GM19397 (cell line): Measurements from ENCODE around the gene SUSD2.
"Not testable (repeated sequence)": the region's sequence is repeated elsewhere in the genome, so short reads cannot be mapped to it uniquely, and the experiment has no call there.

Source experiments
- ATAC-seq: cut with Tn5 transposase; IDR thresholded peaks from one replicate; pipeline ENCODE4 v1.9.1; 2021; ENCODE audit warnings: mild to moderate bottlenecking, moderate library complexity; ENCODE audit not compliant: unreplicated experiment

Gene SUSD2

GRCh38 chr22:24176040-24176439, 5.2 kb upstream of the SUSD2 start:
- ATAC-seq: no peak

DNA sequence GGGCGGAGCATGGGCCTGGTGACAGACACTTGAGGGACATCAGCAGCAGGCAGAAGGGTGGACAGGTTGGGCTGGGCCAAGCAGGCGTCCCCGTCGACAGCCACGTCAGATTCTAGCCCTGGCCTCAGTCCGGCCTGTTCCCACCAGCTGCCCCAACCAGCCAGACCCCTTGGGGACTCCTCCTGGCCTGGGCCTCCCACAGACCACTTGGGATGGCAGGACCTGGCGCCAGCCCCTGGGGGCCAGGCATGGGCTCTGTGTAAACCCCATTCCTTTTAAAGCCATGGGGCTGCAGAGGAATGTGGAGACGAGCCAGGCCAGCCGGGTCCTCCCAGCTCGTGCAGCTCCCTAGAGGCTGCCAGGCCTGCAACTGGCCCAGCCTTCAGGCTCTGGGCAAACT, 4.7 kb upstream of the SUSD2 start:
- no peak for ATAC-seq

GRCh38 chr22:24177045-24177444, 4.2 kb upstream of the SUSD2 start:
- ATAC-seq: no peak

DNA sequence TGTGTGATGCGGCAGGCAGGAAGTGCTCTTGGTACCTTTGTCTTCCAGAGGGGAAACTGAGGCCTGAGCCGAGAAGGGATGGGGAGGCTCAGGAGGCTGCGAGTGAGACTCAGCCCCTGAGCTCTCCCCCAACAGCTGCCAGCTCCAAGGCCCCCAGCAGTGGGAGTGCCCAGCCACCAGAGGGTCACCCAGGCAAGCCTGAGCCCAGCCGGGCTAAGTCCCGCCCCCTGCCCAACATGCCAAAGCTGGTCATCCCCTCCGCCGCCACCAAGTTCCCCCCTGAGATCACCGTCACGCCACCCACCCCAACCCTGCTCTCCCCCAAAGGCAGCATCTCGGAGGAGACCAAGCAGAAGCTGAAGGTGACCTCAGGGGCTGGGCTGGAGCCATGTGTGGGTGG, 3.8 kb upstream of the SUSD2 start:
- ATAC-seq: no peak

- no peak for ATAC-seq
These were observed 3.3 kb upstream of the SUSD2 start for GRCh38 chr22:24178021-24178431.

- ATAC-seq: no peak
These were observed 2.5 kb upstream of the SUSD2 start for GRCh38 chr22:24178502-24179440.

DNA sequence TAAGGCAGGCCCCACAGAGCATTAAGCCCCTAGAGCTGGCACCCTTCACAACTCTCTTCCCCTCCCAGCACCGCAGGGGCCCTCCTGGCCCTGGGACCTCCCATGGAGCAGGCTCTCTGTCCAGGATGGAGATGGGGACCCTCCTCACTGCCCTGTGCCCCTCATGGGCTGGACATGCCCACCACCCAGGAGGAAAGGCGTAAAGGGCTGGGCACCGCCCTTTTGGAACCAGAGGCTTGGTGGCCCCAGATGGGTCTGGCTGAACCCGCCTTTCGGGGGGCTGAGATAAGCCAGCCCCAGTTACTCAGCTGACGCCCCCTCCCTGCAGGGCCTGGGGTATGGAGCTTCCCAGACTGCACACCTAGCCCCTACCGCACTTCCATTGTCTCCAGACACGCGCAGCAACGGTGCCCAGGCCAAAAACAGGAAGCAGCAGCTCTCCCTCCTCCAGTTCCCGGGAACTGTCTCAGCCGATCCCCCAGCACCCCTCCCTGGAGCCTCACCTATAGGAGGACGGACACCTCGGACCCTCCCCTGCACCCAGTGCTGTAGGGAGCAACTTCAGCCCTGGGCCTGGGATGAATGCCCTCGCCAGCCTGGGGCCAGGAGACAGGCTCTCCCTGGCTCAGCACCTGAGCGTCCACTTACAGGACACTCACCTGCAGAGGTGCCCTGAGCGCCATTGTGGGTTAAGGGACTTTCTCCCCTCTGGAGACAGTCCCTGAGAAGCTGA, 1.6 kb upstream of the SUSD2 start:
- ATAC-seq: no peak

- ATAC-seq: no peak
These were observed 785 bp upstream of the SUSD2 start for GRCh38 chr22:24180316-24181087.

DNA sequence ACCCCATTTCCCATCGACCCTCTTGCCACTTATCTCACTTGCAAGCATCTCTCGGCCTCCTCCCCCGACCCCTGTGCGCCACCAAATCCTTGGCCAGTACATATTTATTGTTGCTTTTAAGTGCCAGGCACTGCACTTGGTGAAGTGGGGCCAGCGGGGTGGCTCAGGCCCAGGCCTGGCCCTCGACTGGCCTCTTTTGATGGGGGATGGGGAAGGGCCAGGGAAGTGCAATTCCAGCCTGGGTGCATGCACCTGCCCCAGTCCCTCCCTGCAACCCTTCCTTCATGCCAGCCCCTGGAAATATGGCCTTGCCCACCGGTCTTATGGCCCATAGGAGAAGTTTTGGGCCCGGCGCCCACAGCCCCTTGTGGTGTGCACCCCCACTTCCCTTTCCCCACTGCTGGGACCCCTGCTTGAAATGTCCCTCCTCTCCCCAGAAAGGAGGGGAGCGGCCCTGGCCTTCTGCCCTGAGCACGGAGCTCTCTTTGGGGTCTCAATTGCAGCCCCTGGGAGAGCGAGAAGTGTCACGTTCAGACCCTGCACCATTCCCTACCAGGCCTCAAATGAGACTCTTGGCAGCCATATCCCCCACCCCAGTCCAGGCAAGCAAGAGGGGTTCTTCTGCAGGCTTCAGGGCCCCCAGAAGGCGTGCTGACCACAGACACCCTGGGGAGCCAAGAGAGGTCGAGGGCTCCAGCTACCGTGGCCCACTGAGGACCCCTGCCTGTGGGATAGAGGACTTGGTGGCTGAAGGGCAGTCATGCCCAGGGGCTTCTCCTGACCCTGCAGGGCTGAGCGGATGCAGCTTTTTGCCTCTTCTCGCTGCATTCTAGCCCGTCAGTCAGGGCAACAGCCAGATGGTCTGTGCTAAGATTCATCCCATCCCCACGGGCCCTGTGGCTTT, 961 bp downstream of the SUSD2 start:
- ATAC-seq: no peak

GRCh38 chr22:24182900-24183246, 1.6 kb downstream of the SUSD2 start:
- ATAC-seq: not testable (repeated sequence)

DNA sequence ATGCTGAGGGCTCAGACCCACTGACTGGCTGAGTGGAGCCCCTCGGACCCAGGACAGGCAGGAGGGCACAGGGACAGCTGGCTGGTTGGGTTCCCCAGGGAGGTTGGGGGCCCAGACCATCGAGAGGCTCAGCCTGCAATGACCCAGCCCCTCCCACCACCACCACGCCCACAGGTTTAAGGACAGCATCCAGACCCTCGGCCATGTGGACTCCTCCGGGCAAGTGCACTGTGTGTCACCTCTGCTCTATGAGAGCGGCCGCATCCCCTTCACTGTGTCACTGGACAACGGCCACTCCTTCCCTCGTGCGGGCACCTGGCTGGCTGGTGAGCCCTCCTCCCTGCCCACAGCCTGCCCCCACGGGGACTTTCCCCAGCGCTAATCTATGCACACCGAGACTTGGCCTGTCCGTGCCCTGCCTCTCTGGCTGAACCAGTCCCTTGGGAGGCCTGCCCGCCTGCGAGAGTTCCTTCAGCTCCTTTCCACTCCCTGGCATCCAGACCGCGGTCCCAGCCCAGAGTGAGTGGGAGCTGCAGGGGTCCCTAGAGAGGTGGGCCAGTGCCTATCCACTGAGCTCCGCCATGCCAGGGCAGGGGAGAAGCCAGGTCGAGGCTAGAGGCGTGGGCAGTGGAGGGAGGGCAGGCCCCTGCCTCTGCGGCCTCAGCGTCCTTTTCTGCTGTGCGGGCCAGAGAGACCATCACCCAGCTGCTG, 2.2 kb downstream of the SUSD2 start:
- ATAC-seq: no peak

DNA sequence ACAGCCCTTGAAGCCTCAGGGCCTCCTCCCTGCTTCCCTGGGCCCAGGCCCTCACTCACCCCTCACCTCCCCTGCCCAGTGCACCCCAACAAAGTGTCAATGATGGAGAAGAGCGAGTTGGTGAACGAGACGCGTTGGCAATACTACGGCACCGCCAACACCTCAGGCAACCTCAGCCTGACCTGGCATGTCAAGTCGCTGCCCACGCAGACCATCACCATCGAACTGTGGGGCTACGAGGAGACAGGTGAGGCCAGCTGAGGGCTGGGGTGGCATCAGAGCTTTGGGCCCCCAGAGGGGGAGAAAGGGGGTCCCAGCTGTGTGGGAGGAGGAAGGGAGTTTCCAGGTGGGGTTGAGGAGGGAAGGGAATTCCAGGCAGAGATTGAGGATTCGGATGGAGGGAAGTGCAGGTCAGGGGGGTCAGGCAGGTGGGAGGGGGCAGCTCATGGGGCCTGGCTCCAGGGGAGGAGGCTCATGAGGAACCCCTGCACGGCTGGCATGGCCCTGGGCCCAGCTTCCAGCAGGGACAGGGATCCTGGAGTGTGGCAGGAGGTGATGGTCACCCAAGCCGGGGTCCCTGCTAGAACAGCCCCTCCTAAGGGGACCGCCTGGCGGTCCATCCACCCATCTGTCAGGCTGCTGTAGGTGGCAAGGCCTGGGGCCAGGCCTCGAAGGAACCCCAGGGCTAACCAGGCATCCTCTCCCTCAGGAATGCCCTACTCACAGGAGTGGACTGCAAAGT, 2.9 kb downstream of the SUSD2 start:
- ATAC-seq: no peak

- no peak for ATAC-seq
These were observed 3.8 kb downstream of the SUSD2 start for GRCh38 chr22:24185001-24185500.

DNA sequence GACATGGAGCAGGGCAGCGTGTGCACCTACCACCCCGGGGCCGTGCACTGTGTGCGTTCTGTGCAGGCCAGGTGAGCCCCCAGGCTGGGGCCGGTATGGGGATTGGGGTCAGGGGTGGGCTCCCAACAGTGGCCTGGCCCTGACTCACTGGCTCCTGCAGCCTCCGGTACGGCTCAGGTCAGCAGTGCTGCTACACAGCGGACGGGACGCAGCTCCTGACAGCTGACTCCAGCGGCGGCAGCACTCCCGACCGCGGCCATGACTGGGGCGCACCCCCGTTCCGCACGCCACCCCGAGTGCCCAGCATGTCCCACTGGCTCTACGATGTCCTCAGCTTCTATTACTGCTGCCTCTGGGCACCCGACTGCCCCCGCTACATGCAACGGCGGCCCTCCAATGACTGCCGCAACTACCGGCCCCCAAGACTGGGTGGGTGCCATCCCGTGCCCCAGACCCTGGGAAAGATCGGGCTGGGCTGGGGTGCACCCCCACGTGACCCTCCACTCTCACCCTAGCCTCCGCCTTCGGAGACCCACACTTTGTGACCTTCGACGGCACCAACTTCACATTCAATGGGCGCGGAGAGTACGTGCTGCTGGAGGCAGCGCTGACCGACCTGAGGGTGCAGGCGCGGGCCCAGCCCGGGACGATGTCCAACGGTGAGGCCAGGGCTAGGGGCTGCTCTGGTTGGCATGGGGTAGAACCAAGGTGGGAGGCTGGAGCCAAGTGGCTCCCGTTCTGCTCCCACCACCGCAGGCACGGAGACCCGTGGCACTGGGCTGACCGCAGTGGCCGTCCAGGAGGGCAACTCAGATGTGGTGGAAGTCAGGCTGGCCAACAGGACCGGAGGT, 4.4 kb downstream of the SUSD2 start:
- ATAC-seq: no peak

DNA sequence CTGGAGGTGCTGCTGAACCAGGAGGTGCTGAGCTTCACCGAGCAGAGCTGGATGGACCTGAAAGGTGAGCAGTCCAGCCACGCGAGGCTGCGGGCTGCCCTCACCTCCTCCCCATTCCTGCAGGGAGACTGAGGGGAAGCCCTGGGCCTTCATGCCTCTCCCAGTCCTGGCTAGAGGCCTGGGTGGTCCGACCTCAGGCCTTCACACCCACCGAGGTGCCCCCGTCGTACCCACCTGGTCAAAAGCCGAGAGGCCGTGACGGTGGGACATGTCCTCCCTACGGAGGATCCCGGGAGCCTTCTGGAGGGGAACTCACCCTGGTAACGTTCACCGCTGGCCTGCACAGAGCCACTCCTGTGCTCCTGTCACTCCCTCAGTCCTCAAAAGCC, 5.1 kb downstream of the SUSD2 start:
- ATAC-seq: no peak

- ATAC-seq: no peak
These were observed 5.8 kb downstream of the SUSD2 start for GRCh38 chr22:24186892-24187670.
